SH-SY5Y (cell line): ENCODE data around the gene TMEM127.

Experiments
- GATA2 ChIP-seq: IDR thresholded peaks from 2 replicates; pipeline ENCODE4 v1.6.1; 2011; ENCODE audit warnings: mild to moderate bottlenecking, low read depth, low read length
- GATA3 ChIP-seq: IDR thresholded peaks from 2 replicates; pipeline ENCODE4 v1.6.1; 2011; ENCODE audit warnings: low read depth, mild to moderate bottlenecking, low read length, moderate library complexity

GRCh38 chr2:96233880-96234316 is 31.9 kb downstream of the TMEM127 start:
- no peak for TF ChIP-seq GATA3
- no peak for TF ChIP-seq GATA2
